Neural cell (in vitro differentiated cells): ENCODE data around the gene EPHX1.

Experiments
- EZH2 ChIP-seq: fragments of 200-600, 300-800 bp; shearing (Covaris generic), sonication (generic); IDR thresholded peaks from 2 replicates; pipeline ENCODE4 v1.6.1; 2014; ENCODE audit warnings: antibody characterized with exemption, low read length, borderline replicate concordance, mild to moderate bottlenecking; ENCODE audit not compliant: insufficient read depth, poor library complexity, severe bottlenecking
- MXI1 ChIP-seq: fragments of 450-650 bp; conservative IDR thresholded peaks from 2 replicates; pipeline ENCODE4 v1.6.1; 2014; ENCODE audit warnings: antibody characterized with exemption, mild to moderate bottlenecking; ENCODE audit not compliant: poor library complexity, severe bottlenecking
- POLR2AphosphoS5 ChIP-seq: IDR thresholded peaks from 2 replicates; pipeline ENCODE4 v1.6.1; 2012
- TF ChIP-seq, protein P1 (sequence below): fragments of 450-650 bp; IDR thresholded peaks from 2 replicates; pipeline ENCODE4 v1.5.1; 2014; ENCODE audit warnings: antibody characterized with exemption, mild to moderate bottlenecking, moderate library complexity; ENCODE audit not compliant: poor library complexity, severe bottlenecking

DNA sequence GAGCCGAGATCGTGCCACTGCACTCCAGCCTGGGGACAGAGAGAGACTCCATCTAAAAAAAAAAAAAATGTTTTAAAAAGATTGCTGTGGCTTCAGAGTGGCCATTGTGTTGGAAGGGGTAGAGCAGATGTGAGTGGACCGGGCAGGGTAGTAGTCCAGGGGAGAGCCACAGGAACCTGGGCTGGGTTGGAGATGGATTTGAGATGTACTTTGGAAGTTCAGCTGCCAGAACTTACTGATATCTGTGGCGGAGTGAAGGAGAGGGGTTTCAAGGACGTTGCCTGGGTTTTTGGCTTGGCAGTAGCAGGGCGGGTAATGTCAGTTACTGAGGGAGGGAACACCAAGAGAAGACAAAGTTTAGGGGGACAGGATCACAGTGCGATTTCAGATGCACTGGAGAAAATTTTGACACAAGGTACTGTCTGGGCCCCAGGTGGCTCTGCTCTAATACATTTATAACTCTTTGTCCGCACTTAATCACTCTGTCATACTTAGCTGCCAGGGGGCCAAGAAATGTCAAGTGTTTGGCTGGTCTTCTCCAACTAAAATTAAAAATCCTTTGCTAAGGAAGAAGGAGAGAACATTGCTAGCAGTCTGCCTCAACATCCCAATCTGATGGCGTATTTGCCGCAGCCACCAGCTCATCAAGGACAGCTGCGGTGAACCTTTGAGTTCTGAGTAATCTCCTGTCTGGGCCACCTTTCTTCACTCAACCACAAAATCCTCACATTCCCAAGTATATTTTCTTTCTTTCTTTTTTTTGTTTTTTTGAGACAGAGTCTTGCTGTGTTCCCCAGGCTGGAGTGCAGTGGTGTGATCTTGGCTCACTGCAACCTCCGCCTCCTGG lies 9.6 kb downstream of the EPHX1 start:
- TF ChIP-seq, protein P1, sequence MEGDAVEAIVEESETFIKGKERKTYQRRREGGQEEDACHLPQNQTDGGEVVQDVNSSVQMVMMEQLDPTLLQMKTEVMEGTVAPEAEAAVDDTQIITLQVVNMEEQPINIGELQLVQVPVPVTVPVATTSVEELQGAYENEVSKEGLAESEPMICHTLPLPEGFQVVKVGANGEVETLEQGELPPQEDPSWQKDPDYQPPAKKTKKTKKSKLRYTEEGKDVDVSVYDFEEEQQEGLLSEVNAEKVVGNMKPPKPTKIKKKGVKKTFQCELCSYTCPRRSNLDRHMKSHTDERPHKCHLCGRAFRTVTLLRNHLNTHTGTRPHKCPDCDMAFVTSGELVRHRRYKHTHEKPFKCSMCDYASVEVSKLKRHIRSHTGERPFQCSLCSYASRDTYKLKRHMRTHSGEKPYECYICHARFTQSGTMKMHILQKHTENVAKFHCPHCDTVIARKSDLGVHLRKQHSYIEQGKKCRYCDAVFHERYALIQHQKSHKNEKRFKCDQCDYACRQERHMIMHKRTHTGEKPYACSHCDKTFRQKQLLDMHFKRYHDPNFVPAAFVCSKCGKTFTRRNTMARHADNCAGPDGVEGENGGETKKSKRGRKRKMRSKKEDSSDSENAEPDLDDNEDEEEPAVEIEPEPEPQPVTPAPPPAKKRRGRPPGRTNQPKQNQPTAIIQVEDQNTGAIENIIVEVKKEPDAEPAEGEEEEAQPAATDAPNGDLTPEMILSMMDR: no peak
- no peak for TF ChIP-seq EZH2
- no peak for TF ChIP-seq POLR2AphosphoS5
- no peak for TF ChIP-seq MXI1
